Measurements from ENCODE around the gene DNAH1.

The DNAH1 gene

DNA sequence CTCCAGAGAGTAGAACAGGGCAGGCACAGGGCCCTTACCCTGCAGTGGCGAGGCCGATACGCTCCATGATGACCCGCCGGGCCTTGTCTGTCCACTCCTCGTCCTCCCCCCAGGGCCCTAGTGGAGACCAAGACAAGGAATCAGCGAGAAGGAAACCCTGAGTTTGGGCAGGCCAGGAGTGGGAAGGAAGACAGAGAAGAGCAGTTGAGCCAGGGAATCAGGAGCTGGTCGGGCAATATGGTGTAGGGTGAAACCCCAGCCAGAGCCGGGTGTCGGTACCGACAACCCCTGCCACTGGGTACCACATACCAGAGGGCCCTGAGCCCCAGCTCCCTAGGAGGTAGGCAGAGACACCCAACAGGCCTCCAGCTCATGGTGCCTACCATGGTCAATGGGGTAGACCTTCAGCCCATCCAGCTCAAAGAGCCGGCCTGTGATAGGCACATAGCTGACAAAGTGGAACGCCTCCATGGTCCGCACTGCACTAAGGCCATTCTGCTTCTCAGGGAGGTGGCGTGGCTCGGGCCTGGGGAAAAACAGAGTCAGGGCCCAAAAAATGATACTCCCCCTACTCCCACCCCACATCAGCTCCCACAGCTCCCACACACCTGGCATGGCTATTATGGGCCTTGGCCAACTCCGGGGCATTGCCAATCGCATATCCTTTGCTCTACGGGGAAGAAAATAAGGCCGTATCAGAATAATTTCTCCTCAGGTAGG is 90.8 kb downstream of the DNAH1 start:
- DNase-seq: no peak

DNA sequence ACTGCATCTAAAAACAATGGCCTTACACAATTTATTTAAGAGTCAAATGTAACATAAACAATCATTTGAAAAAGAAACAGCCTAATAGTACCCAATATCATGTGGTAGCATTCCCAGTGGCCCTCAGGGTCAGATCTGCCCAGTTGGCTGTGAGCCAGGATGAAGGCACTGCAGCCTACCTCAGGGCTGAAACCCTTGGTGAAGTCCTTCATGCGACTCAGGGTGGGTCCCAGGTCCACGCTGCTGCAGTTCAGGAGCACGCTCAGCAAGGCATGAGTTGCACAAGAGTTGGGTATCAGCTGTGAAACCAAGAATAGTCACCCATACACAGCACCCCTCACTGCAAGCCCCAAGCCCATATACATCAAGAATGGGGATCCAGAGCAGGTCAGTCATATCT is 91.7 kb downstream of the DNAH1 start:
- DNase-seq: no peak

DNA sequence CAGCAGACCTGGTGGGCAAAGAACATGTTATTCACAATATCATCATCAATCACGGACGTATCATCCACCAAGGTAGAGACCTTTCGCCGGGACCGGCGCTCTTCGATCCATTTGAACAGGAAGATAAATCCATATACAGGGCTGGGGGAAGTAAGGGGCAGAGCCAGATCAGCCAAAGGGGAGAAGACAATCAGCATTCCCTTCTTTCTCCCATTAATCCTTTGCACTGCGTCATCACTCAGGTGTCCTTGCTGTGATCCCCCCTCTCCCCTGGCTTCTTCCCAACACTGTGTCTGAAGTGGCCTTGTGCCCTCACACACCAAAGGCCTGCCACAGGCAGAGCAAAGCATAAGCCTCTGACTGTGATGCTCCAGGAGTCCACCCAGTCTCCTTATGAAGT is 92.3 kb downstream of the DNAH1 start:
- DNase-seq: no peak

DNA sequence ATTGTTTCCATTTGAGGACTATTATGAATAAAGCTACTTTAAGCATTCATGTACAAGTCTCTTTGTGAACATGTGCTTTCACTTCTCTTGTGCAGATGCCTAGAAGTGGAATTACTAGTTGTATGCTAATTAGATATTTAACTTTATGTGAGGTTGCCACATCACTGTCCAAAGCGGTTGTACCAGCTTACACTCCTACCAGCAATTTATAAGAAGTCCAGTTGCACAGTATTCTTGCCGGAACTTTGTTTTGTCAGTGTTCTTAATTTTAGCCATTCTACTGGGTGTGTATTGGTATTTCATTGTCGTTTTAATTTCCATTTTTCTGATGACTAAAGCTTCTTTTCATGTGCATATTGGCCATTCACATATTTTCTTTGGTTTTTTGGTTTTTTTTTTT is 99.7 kb downstream of the DNAH1 start:
- DNase-seq: no peak

DNA sequence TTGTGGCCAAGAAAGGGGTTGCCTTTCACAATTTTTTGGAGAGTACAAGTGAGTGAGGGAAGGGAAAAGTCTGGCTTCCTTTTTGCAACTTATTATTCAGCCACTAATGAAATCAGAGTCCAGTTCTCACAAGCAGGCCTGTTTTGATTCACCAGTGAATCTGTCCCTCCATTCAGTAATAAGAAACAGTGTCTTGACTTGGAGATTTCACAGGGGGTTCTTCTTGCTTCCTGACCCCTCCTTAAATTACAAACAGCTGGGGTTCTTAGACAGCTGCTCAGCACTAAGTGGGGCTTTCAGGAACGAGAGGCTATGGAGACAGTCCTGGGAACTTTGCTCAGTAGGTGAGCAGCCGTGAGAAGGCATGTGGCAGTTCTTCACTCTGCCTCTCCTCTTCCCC is 104.3 kb downstream of the DNAH1 start:
- no peak for DNase-seq

DNA sequence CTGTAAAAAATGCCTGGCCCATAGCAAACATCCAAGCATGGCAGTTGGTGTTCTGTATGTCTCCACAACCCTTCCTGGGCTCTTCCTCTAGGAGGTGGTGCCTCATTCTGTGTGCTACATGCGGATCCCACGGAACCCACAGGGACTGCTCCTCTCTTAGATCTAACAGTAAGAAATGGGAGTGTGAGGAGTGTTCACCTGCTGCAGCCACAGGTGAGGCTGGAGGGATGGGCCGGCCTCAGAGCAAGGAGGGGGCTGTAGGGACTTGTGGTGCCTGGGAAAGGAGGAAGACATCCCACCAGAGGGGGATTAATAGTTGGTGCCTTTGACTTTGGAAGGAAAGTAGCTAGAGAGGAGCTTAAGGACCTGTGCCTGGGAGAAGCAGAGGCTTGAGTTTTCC is 106.5 kb downstream of the DNAH1 start:
- DNase-seq: no peak

DNA sequence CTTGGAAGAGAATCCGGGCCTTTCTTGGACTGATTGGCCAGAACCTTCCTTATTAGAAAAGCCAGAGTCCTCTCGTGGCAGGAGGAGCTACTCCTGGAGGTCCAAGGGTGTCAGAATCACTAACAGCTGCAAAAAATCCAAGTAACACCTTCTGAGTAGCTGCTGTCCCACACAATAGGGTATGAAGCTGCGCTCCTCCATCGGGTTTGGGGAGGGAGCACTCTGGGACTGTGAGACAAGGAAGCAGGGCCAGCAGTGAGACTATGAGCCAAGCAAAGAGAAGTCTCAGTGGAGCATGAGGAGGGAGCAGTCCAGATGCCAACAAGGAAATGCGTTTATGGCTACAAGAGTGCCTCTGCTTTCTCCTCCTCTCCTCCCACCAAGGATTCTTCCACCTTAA is 107.1 kb downstream of the DNAH1 start:
- DNase-seq: no peak

DNA sequence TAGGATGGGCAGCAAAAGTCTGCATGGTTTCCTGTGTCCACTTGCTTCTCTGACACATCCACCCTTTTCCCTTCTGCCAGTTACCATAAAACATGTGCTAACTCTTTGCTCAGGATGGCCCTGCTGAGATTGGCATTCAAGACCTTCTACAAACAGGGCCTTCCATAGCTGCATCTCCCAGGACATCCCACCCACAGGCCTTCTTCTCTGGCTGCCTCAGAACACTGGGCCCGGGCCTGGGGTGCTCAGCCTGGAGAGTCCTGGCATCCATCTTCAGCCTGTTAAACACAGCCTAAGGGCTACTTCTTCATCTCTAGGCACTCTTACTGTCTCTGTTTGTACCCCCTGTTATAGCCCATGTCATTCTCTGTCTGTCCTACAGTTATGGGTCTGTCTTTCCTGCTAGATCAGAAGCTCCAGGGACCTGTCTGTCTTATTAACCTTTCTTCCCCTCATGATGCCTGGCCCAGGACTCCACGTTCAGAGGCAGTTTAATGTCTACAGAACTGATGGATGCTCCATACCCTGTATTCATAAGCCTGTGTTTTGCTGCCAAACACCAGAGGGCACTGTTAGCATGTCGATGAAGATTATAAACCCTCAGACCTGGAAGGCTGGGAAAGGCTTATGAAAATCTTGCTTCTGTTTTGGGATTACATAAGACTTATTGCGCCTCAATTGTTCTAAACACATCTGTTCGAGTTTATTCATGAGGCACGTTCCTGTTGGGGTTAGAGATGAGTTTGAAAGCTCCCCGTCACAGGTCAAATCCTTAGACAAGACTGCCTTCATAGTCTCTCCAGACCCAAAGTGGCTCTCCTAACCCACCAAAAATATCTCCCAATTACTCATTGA is 112.3 kb downstream of the DNAH1 start:
- peak; percentile 19 for DNase-seq

DNA sequence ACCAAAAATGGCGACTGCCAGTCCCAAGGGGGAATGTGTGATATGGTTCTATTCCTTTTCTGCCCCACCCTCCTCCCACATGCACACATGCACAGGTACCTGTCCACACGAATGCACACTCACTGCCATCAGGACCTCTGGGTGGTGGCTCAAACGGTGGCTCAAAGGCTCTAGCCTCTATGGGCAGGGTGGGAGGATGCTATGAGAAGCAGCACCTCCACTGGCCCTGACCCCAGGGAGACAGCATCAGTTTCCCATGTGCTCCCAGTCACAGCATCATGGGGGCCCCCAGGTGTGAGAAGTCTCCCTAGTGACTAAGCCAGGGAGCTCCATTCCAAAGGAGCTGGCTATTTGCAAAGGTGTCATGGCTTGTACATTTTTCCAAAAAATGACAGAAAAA is 112.9 kb downstream of the DNAH1 start:
- no peak for DNase-seq

DNA sequence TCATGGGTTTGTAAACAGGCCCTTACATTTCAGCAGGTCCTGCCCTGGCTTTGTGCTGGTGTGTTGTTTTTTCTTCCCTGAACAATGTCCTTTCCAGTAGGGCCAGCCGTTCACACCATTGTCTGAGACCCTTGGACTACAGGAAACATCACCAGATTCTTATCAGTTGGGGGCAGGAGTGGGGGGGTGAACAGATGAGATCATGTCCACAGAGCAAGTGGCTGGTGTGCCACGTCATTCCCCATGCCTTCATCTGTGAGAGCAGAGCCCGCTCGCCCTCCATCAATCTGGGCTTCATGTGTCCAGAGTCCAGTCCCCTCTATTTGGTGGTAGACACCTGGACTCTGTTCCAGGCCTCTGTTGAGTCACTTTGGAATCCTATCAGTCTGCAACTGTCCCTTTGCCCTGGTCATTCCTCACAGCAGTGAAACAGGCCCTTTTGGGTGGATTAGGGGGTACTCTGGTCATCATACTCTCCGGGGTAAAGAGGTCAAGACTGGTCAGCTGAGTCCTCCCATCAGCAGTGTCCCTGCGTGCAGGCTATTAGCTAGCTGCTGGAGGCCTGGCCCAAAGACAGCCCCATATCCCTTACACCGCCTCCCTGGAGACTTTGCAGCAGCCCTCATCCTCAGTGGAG is 113.8 kb downstream of the DNAH1 start:
- DNase-seq: no peak

DNA sequence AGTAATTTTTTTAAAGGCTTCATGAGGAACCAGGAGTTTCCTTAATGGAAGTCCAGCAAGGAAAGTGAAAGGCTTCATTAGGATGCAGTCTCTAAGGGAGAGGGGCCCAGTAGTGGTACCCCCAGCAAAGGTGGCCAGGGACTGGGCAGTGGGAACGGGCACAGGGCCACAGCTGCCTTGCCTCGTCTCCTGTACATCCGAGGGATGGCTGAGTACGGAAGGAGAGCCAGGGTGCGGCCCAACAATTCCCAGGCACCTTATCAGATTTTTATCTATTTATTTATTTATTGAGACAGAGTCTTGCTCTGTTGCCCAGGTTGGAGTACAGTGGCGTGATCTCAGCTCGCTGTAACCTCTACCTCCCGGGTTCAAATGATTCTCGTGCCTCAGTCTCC is 114.3 kb downstream of the DNAH1 start:
- DNase-seq: no peak

DNA sequence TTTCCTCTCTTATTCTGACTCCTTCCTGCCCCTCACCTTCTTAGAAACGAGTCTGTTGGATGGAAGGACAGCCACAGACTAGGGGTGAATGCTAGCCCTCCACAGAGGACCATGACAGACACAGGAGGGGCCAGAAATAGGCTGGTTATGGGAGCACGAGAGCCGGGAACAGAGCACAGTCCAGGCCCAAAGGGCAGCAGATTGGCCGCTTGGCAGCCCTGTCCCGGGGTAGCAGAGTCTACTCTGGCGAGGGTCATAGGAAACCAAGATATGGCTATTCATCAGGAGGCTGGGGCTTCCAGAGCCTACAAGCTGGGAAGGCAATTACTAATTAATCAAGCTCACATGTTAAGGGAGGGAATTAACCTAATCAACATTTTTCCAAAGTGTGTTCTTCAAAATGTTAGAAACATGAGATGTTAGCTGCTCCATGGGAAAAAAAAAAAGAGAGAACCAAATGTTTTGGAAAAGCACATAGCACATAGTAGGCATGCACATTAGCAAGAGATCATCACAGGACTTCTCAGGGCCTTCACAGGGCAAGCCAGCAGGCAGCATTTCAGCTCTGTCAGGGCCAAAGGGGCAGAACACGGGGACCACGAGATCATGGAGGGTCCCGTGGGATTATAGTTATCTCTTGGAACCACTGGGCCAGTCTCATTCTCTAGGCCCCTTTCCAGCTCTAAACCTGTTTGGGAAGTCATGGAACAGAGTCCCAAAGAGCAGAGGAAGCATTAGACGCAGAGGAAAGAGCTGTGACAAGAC is 115.5 kb downstream of the DNAH1 start:
- DNase-seq: no peak

DNA sequence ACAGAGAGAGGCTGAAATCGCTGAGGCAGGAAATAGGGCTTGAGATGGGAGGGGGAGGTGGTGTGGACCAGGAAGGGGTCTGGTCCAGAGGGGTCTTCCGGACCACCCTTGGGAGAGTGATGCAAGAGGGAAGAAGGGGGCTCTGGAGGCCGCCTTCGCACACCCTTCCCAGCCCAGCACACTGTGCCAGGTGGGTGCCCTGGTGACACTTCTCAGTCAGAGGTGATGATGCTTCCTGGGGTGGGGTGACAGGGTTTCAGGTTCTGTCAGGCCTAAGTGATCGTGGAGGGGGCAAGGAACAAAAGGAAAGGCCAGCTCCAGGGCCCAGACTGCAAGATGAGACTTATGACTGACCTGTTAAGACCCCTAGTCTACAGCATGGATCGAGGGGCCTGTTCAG is 116.1 kb downstream of the DNAH1 start:
- no peak for DNase-seq

DNA sequence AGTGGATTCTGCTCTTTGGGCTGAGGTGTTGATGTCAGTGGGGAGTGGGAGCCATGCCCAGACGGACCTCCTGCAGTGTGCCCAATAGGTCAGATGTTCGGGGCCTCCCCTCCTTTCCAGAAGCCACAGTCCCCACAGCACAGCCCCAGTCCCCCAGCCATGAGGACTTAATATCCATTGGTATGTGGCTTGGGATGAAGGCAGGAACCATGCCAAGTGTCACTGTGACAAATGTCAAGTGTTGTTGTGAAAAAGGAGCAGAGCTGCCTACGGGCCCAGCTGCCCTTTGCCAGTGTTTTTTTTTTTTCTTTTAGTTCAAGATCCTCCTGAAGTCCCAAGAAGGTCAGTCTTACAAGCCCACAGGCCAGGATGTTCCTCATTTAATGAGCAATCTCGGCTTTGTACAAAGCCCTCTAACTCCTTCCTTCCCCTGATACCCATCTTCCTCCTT is 116.6 kb downstream of the DNAH1 start:
- DNase-seq: no peak

DNA sequence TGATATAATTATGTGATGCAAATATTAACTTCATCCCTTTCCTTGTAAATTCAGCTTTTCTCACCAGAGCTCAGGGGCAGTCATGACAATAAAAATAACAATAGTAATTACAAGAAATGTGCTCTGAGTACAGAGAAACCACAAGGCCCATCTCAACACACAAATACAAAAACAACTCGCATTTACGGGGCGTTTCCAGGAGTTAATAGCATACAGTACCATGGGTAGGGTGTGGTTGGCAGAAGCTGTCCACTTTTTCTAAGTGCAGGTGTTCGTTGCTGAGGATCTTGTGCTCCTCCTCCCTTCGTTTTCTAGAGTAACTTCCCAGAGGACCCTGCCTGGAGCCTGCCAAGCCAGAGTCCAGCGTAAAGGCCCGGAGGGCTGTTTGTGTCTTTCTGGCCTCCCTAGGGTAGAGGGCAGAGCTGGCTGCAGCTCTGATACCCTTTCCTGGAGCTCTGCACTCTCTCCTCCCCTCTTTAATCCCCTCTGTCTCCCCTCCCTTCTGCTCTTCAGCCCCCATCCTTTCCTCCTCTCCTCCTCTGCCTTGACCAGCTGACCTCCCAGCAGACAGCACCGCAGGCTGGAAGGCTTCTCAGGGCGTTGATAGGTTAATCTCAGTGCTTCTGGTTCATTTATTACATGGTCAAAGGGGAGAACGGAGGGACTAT is 117.3 kb downstream of the DNAH1 start:
- no peak for DNase-seq

DNA sequence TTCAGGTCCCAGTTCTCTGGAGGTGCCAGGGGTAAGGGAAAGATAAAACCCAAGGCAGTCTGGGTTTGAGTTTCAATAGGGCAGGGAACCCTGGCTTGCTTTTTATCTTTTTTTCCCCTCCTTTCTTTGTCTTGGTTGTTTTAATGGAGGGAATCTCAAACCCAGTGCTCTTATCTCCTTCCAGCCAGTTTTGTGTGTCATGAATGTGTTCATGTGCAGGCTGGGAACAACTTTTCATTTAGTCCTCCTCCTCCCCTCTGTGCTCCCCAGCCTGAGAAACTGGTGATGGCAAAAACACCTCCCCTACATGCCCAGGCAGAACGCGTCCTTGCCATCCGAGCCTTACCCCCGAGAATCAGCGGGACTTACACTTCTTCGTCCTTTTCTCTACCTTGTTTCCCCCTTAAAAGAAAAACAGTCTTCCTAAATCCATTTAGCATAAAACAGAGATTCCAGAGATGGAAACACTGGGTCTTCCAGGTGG is 117.9 kb downstream of the DNAH1 start:
- DNase-seq: no peak

DNA sequence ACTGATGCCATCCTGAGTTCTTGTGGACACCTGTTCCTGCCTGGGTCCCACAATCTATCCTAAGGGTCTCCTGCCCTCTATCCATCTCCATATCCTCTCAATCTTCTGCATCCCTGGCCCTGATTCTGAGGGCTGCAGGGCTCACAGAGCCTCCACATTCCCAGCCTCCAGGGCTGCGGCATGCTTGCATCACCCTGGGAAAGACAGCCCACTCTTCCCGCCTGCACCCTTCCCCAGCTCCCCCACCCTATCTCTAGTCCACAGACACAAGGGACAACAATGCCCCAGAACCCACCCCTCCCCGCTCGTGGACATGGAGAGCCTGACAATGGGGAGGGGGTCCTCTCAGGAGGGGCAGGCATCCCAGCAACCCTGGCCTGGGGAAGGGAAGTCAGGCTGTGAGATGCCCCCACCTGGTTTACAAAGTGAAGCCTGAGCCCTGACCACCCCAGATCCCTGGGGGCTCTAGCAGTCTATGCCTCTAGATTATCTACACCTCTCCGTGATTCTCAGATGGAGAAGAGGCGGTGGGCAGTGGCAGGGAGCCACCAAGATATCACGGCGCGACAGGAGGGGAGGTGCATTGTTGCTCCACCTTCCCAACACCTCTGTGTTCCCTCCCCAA is 118.5 kb downstream of the DNAH1 start:
- DNase-seq: no peak

DNA sequence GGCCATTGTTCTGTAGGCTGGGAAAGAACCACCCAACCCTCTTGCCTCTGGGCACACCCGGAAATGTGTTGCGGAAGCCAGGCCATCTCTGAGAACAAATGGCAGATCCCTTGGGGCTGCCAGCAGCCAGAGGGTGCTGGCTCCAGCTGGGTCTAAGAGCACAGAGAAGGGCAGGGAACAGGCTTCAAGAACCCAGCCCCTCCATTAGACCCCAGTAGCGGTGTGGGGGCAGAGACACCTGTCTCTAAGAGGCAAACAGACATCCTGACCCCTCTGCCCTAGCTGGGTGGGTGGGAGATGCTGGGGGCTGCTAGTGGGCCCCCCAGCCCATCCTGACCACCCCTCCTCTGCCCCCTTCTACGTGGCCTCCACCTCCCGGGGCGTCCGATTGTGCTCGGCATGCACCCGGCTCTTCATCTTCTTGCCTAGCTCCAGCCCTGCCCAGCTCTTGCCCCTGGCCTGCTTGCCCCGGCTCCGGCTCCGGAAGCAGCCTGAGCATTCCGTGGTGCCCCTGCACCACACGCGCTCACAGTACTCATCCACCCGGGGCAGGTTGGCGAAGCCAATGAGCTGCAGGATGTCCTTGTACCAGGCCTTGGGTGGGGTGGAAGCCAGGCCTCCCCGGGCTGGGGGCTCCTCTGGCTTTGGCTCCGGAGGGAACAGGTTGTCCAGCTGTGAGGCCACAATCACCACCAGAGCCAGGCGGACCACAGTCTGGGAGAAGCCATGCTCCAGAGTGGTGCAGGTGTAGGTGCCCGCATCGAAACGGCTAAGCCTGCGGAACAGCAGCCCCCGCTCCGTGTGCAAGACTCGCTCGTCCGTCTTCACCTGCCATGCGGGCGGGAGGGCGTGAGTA is 119.4 kb downstream of the DNAH1 start:
- no peak for DNase-seq

DNA sequence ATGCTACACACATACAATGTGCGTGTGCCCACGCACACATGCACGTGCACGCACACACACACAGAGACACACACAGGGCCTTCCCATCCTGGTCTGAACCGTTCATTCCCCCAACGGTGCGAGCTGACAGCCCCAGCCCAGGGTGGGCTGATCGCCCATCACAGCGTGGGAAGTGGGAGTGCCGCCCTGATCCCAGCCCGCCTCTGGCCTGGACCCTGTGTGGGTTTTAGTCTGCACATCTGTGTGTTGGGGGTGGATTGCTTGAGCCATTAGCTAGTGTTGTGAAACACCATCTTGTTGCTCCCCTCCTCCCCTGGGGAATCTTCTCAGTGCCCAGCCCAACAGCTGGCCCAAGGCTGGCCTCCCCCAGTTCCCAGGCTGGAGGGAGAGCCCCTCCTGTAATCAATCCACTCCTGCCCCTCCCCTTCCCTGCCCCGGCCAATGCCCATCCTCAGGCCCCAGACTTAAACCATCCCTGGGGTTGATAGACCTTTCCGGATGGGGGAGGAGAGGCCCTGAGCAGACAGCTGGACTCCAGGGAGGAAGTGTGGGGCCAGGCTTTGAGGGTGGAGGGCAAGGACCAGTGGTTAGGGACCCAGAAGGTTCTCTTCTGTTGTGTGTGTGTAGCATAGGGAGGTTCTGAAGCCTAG is 120.5 kb downstream of the DNAH1 start:
- no peak for DNase-seq

DNA sequence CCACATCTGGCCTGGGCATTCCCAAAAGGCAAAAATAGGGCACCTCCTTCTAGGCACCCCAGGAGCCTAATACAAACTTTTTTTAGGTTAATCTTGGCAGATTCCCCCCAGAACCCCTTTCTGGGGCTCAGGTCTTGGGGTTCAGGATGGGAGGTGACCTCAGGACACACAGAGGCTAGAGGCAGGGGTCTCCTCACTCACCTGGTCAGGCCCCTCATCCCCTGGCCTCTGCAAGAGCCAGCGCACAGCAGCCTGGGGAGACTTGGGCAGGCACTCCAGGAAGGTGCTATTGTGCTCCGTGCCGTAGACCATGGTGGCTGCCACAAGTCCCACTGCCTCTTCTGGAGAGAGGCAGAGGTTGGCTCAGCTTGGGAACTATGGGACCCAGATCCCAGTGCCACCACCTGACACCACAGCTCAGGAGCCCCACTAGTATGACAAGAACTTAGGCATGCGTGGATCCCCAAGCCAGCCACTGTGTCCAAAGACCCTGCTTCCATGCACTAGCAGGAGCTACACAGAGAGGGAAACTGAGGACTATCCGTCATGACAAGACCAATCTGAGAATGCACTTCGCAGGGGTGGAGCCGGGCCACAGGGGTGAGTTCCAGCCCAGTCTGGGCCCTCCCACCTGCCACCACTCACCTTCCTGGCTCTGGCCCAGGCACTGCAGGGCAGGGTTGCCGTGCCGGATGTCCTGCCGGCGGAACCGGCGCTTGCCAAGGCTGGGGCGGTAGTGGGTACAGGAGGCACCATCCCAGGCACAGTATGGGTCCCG is 121.4 kb downstream of the DNAH1 start:
- DNase-seq: no peak
